Panc1 (cell line): ENCODE results near the gene PTAR1. TPM values are rescaled to one million over a fixed set of nuclear protein-coding genes. Genes with fewer than 3 reads are reported as not detected.

Experiments
- ATAC-seq: fragments of 200-7000 bp; cut with Tn5 transposase; 2 replicates; pipeline ENCODE4 v1.9.1; 2020; ENCODE audit warnings: mild to moderate bottlenecking, moderate library complexity
- BruUV-seq: library from RNA; stranded (reverse); fragments of 400-500 nt; replicated peaks from 2 replicates; lab custom pipeline; 2021; lab: Mats Ljungman, UMichigan
- CTCF ChIA-PET: fragments of 300-600 bp; sonication (Branson Sonifier 250); formaldehyde crosslinking; loops from one replicate; lab custom pipeline; 2022; ENCODE audit warnings: antibody characterized with exemption; lab: Charles Lee
- POLR2A ChIA-PET: fragments of 300-600 bp; sonication (Branson Sonifier 250); formaldehyde crosslinking; loops from one replicate; lab custom pipeline; 2022; ENCODE audit warnings: antibody characterized with exemption; lab: Charles Lee
- DNase-seq: peaks from one replicate; pipeline ENCODE4 v3.0.0-alpha.2; 2010; ENCODE audit warnings: low read depth, low spot score
- H3K27ac ChIP-seq: 2 replicates; pipeline ENCODE4 v1.5.1; 2011; ENCODE audit warnings: mild to moderate bottlenecking, low read length, inconsistent platforms
- H3K27me3 ChIP-seq: fragments of 200-500 bp; sonication (Bioruptor generic); 2 replicates; pipeline ENCODE4 v1.6.0; 2014; ENCODE audit warnings: low read length, inconsistent platforms; ENCODE audit not compliant: control insufficient read depth, insufficient read depth
- H3K36me3 ChIP-seq: fragments of 200-500 bp; sonication (Bioruptor generic); 2 replicates; pipeline ENCODE4 v1.5.1; 2014; ENCODE audit warnings: inconsistent platforms, mild to moderate bottlenecking, low read length, moderate library complexity; ENCODE audit not compliant: control insufficient read depth, insufficient read depth
- H3K4me1 ChIP-seq: 2 replicates; pipeline ENCODE4 v1.5.1; 2011; ENCODE audit warnings: inconsistent platforms, mild to moderate bottlenecking, low read length, moderate library complexity; ENCODE audit not compliant: control insufficient read depth, insufficient read depth
- H3K4me3 ChIP-seq, 2 experiments: 2 replicates each; pipeline ENCODE4 v1.5.1; 2011 to 2012; ENCODE audit warnings: low read depth in 2 of 2, low read length in 2 of 2, mild to moderate bottlenecking in 2 of 2, inconsistent platforms in 1 of 2, moderate library complexity in 1 of 2
- H3K9me3 ChIP-seq: fragments of 200-500 bp; sonication (Bioruptor generic); 2 replicates; pipeline ENCODE4 v1.5.1; 2014; ENCODE audit warnings: low read depth, mild to moderate bottlenecking, inconsistent platforms, low read length, moderate library complexity; ENCODE audit not compliant: control insufficient read depth, insufficient read depth
- CTCF ChIP-seq: fragments of 450-650 bp; IDR thresholded peaks from 2 replicates; pipeline ENCODE4 v1.5.1; 2017; ENCODE audit warnings: mild to moderate bottlenecking
- POLR2AphosphoS5 ChIP-seq: IDR thresholded peaks from 2 replicates; pipeline ENCODE4 v1.6.1; 2012; ENCODE audit warnings: mild to moderate bottlenecking, low read depth, low read length, moderate library complexity
- REST ChIP-seq, 2 experiments: IDR thresholded peaks; 2 replicates each; pipeline ENCODE4 v1.6.1; 2011 to 2012; ENCODE audit warnings: low read depth in 2 of 2, control low read depth in 1 of 2, low read length in 1 of 2, mild to moderate bottlenecking in 1 of 2, moderate library complexity in 1 of 2; ENCODE audit not compliant: insufficient read depth in 1 of 2
- SIN3A ChIP-seq: IDR thresholded peaks from 2 replicates; pipeline ENCODE4 v1.6.1; 2012; ENCODE audit warnings: low read depth, mild to moderate bottlenecking, low read length, moderate library complexity, borderline replicate concordance; ENCODE audit not compliant: insufficient read depth
- TCF7L2 ChIP-seq: IDR thresholded peaks from 2 replicates; pipeline ENCODE4 v1.6.1; 2011; ENCODE audit warnings: mild to moderate bottlenecking, low read depth, low read length, inconsistent platforms
- in situ Hi-C: cut with HindIII; loops from 2 replicates; pipeline ENCODE4 v1.10.0; 2016; ENCODE audit warnings: low sequenced_read_pairs, low pct_unique_long_range_greater_than_20kb
- intact Hi-C: fragments of 100-400 bp; cut with micrococcal nuclease; formaldehyde crosslinking; loops from one replicate; pipeline ENCODE4 v1.10.0; 2022; ENCODE audit not compliant: unreplicated experiment
- total RNA-seq: library from RNA; stranded (reverse); gene quantifications from one replicate; pipeline ENCODE4 v1.2.1, GENCODE V29; 2021; ENCODE audit not compliant: unreplicated experiment

PTAR1 gene
- total RNA-seq, 1 experiment from 2014 or later: 26.0 TPM

GRCh38 chr9:69746859-69747560, 12.8 kb downstream of the PTAR1 start:
- POLR2A ChIA-PET: no interaction called here
- CTCF ChIA-PET: no interaction called here
- TF ChIP-seq TCF7L2 (no peak), REST (IDR thresholded peaks at IDR 0.05; ENCODE audit: insufficient read depth in 1 of 2, low read depth in 2 of 2, low read length in 1 of 2) (no peak), SIN3A (no peak), CTCF (no peak), POLR2AphosphoS5 (no peak)

GRCh38 chr9:69745716-69746437, 13.9 kb downstream of the PTAR1 start:
- ATAC-seq (no peak), DNase-seq (no peak)
- H3K27ac ChIP-seq: no peak overlapping the region

More at GRCh38 chr9:69746859-69747560, 12.8 kb downstream of the PTAR1 start:
- intact Hi-C loops: no loop called here
- no TSS peak for BruUV-seq
- Histone ChIP-seq H3K27ac (no peak overlapping the region), H3K27me3 (no peaks in the 10 kb centered on the region), H3K4me1 (no peaks in the 10 kb centered on the region), H3K9me3 (no peaks in the 10 kb centered on the region), H3K4me3 (no peak overlapping the region), H3K36me3 (no peaks in the 10 kb centered on the region; the same call in 1 of the 2 replicates)
- ATAC-seq (no peak), DNase-seq (no peak)
- in situ Hi-C loops: no loop called here

More at GRCh38 chr9:69745716-69746437, 13.9 kb downstream of the PTAR1 start:
- BruUV-seq: no TSS peak
- POLR2A ChIA-PET: no interaction called here
- intact Hi-C loops: no loop called here
- in situ Hi-C loops: no loop called here
- H3K27me3 ChIP-seq: no peaks in the 10 kb centered on the region
- no peaks in the 10 kb centered on the region; the same call in 1 of the 2 replicates for H3K36me3 ChIP-seq
- CTCF ChIA-PET: no interaction called here
- H3K9me3 ChIP-seq: no peaks in the 10 kb centered on the region
- H3K4me1 ChIP-seq: no peaks in the 10 kb centered on the region
- H3K4me3 ChIP-seq: no peak overlapping the region
- no peak for TF ChIP-seq SIN3A
- peak; percentile 17; the same call in 1 of the 2 replicates for TF ChIP-seq CTCF
- TF ChIP-seq REST (IDR thresholded peaks at IDR 0.05; ENCODE audit: insufficient read depth in 1 of 2, low read depth in 2 of 2, low read length in 1 of 2): no peak
- TF ChIP-seq POLR2AphosphoS5: no peak
